Colonic mucosa (tissue), 4 donors: Measurements from ENCODE around the gene COLEC11. TPM values are rescaled to one million over a fixed set of nuclear protein-coding genes. Genes with fewer than 3 reads are reported as not detected.
A peak's percentile ranks its signal among the peaks of the same experiment; 100 is the strongest.
"Not testable (repeated sequence)": the region's sequence is repeated elsewhere in the genome, so short reads cannot be mapped to it uniquely, and the experiment has no call there.

Experiments used
- DNase-seq: peaks from one replicate; pipeline ENCODE4 v3.0.0-alpha.2; 2020
- H3K27ac ChIP-seq: fragments of 200-600 bp; one replicate; pipeline ENCODE4 v1.8.0; 2021
- H3K27me3 ChIP-seq: fragments of 200-600 bp; one replicate; pipeline ENCODE4 v1.8.0; 2021
- H3K36me3 ChIP-seq: fragments of 200-600 bp; one replicate; pipeline ENCODE4 v1.8.0; 2021
- H3K4me1 ChIP-seq: fragments of 200-600 bp; one replicate; pipeline ENCODE4 v1.8.0; 2021; ENCODE audit warnings: mild to moderate bottlenecking
- H3K4me3 ChIP-seq: fragments of 200-600 bp; one replicate; pipeline ENCODE4 v1.8.0; 2021
- H3K9ac ChIP-seq, 2 donors: one replicate each; pipeline ENCODE4 v1.7.0; 2013; ENCODE audit warnings: control low read depth in 2 of 2, low read depth in 2 of 2, low read length in 2 of 2
- H3K9me3 ChIP-seq: fragments of 200-600 bp; one replicate; pipeline ENCODE4 v1.8.0; 2021
- intact Hi-C: fragments of 100-400 bp; cut with DNase I; formaldehyde crosslinking; loops from one replicate; pipeline ENCODE4 v1.14.1; 2022
- total RNA-seq, 2 donors: library from RNA; stranded (reverse); fragmentation: NEBNext Ultra II Directional in 1 of 2; extraction: Animal tissue kit (Norgen Biotek cat#: 25700) in 1 of 2; gene quantifications; one replicate each; pipeline ENCODE4 v1.2.1, GENCODE V29; 2021
- TF ChIP-seq, protein P1 (sequence below): fragments of 200-600 bp; IDR thresholded peaks from one replicate; pipeline ENCODE4 v1.8.0; 2022; ENCODE audit warnings: antibody characterized with exemption, mild to moderate bottlenecking
- donor health status: healthy.
- donor health status: DM: no; HTN: no; CAD: no.
- donor health status: DM: no; HTN: no; CAD: no.

The COLEC11 gene
- total RNA-seq, 2 donors from 2014 or later = 0.47 to 0.80 TPM

DNA sequence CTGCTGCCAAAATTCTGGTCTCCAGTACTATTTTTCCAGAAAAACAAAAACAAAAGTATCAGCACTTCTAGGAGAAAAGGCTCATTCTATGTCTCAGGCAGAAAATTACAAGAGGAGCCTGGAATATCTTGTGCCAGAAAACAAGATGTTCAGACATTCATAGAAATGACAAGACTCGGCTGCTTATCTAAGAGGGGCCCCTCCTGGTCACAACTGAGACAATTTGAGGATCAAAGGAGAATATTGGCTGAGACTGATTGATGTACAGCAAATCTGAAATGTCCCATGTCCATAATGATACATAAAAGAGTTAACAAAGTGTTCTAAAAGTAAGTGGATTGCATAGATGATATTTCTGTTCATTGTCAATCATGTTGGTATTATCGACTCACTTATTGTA, 22.3 kb upstream of the COLEC11 start:
- TF ChIP-seq, protein P1, sequence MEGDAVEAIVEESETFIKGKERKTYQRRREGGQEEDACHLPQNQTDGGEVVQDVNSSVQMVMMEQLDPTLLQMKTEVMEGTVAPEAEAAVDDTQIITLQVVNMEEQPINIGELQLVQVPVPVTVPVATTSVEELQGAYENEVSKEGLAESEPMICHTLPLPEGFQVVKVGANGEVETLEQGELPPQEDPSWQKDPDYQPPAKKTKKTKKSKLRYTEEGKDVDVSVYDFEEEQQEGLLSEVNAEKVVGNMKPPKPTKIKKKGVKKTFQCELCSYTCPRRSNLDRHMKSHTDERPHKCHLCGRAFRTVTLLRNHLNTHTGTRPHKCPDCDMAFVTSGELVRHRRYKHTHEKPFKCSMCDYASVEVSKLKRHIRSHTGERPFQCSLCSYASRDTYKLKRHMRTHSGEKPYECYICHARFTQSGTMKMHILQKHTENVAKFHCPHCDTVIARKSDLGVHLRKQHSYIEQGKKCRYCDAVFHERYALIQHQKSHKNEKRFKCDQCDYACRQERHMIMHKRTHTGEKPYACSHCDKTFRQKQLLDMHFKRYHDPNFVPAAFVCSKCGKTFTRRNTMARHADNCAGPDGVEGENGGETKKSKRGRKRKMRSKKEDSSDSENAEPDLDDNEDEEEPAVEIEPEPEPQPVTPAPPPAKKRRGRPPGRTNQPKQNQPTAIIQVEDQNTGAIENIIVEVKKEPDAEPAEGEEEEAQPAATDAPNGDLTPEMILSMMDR = no peak

DNA sequence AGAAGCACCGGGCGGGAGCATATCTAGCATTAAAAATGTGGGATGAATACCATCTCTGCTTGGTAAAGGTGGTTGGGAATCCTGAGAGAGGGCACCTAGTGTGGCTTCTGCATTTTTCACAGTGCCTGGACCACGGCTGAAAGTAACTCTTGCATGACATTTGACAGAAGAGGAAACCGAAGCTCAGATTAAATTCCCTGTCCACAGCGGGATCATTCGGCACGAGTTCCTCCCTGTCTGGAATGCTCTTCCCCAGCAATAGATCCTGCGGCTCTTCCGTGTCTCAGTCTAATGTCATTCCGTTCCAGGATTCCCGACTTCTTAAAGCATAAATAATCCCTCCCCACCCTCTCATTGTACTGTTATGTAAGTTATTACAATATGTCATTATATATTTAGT, 20.8 kb upstream of the COLEC11 start:
- intact Hi-C loops = no loop called here
- Histone ChIP-seq H3K9ac (no peak overlapping the region), H3K9me3 (no peaks in the 10 kb centered on the region), H3K4me3 (no peak overlapping the region), H3K27me3 (no peaks in the 10 kb centered on the region), H3K36me3 (peaks cover 5% of the 10 kb centered on the region), H3K4me1 (peaks cover 6% of the 10 kb centered on the region), H3K27ac (no peak overlapping the region)
- no peak for DNase-seq
- TF ChIP-seq, protein P1 = no peak

More for the DNA sequence above, 22.3 kb upstream of the COLEC11 start:
- intact Hi-C loops = no loop called here
- Histone ChIP-seq H3K9me3 (no peaks in the 10 kb centered on the region), H3K27ac (no peak overlapping the region), H3K4me1 (peaks cover 6% of the 10 kb centered on the region), H3K4me3 (no peak overlapping the region), H3K9ac (no peak overlapping the region), H3K36me3 (no peaks in the 10 kb centered on the region), H3K27me3 (no peaks in the 10 kb centered on the region)
- no peak for DNase-seq

DNA sequence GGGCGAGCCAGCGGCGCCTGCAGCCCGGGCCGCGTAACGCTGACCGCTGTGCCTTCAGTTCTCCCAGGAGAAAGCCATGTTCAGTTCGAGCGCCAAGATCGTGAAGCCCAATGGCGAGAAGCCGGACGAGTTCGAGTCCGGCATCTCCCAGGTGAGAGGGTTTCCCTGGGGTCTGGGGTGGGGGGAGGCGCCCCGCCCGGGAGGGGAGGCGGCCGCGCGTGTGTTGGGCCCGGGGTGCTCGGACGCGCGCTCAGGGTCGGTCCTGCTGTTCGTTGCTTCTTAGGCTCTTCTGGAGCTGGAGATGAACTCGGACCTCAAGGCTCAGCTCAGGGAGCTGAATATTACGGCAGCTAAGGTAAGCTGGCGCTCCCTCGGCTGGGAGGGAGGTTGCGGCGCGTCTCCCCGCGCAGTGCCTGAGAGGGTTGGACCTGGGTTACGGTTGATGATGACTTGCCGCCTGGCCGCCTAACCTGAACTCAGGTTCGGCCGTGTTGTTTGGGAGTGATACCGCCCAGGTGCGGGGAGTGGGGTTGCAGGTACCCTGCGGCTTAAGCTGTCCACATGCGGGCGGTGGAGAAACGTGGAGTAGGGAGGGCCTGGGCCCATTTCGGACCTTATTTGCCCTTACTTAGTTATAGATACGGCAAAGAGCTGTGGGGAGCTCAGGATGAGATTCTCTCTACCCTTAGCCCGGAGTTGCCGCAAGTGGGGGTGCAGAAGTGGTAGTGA, 19.2 kb upstream of the COLEC11 start:
- TF ChIP-seq, protein P1 = no peak
- Histone ChIP-seq H3K9me3 (no peaks in the 10 kb centered on the region), H3K9ac (peak overlapping the region; percentile 92 to 96), H3K27me3 (no peaks in the 10 kb centered on the region), H3K4me1 (peaks cover 6% of the 10 kb centered on the region), H3K36me3 (peaks cover 11% of the 10 kb centered on the region), H3K4me3 (peak overlapping the region; percentile 92), H3K27ac (peak overlapping the region; percentile 74)
- peak; percentile 29 for DNase-seq
- intact Hi-C loops = no loop called here

DNA sequence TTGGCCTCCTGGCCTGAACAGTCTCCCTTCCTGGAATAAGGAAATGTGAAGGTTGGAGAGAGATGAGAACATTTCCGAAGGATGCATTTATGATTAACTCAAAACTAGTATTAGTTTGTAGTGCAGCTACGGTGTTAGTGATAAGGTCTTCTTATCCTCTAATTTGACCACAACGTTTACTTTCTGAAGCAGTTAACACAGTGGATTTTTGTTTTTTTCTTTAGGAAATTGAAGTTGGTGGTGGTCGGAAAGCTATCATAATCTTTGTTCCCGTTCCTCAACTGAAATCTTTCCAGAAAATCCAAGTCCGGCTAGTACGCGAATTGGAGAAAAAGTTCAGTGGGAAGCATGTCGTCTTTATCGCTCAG, 18.7 kb upstream of the COLEC11 start:
- intact Hi-C loops, H3K4me1 ChIP-seq, H3K9me3 ChIP-seq, H3K27me3 ChIP-seq, DNase-seq: not testable (repeated sequence)
- peak overlapping the region; percentile 74 for H3K27ac ChIP-seq
- H3K4me3 ChIP-seq = peak overlapping the region; percentile 92
- peaks cover 11% of the 10 kb centered on the region for H3K36me3 ChIP-seq
- H3K9ac ChIP-seq = peak overlapping the region; percentile 92 to 96

DNA sequence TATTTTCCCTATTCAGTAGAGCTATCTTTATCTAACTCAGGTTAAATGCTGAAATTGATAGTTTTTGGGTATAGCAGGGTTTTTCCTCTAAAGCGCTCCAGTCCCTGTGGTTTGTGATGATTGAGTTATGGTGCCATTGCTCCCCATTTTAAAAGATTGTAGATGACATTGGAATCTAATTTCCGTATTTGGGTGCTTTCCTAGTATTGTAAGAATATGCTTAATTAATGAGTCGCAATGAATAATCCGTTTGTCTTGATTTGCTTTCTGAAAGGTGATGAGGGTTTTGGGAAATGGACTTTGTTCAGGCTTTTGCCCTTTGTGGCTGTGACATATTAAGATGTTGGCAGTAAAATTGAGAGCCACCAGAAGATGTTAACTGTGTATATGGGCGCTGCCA, 15.9 kb upstream of the COLEC11 start:
- peaks cover 11% of the 10 kb centered on the region for H3K36me3 ChIP-seq
- DNase-seq = no peak
- H3K4me3 ChIP-seq = no peak overlapping the region
- H3K27ac ChIP-seq = no peak overlapping the region
- H3K9me3 ChIP-seq = no peaks in the 10 kb centered on the region
- peaks cover 6% of the 10 kb centered on the region for H3K4me1 ChIP-seq
- no peak overlapping the region for H3K9ac ChIP-seq
- no peaks in the 10 kb centered on the region for H3K27me3 ChIP-seq
- intact Hi-C loops = no loop called here
- TF ChIP-seq, protein P1 = no peak

- no peaks in the 10 kb centered on the region for H3K9me3 ChIP-seq
- peaks cover 11% of the 10 kb centered on the region for H3K36me3 ChIP-seq
- intact Hi-C loops = no loop called here
- H3K4me1 ChIP-seq = peaks cover 6% of the 10 kb centered on the region
- H3K4me3 ChIP-seq = no peak overlapping the region
- no peaks in the 10 kb centered on the region for H3K27me3 ChIP-seq
- no peak for DNase-seq
- TF ChIP-seq, protein P1 = no peak
- no peak overlapping the region for H3K27ac ChIP-seq
- no peak overlapping the region for H3K9ac ChIP-seq
Observed at GRCh38 chr2:3580449-3580848, 14.5 kb upstream of the COLEC11 start.
